Measurements from ENCODE around the gene IDI2. TPM values are rescaled to one million over a fixed set of nuclear protein-coding genes. Genes with fewer than 3 reads are reported as not detected.

IDI2 gene
- not detected in 2 replicates for total RNA-seq

GRCh38 chr10:1025683-1026082, at the start of gene IDI2:
Gene IDI2, minus strand, starts transcription at chr10:1025859. Its CDS starts 1,136 bp downstream, at chr10:1024723.

GRCh38 chr10:1056326-1057105, 30.9 kb upstream of the IDI2 start, which contains the start of gene WDR37:
Gene WDR37, plus strand, starts transcription at chr10:1056385. Its CDS starts 15,771 bp downstream, at chr10:1072156.

GRCh38 chr10:1048732-1049424, 23.2 kb upstream of the IDI2 start, which contains the start of gene IDI1:
Gene IDI1, minus strand, starts transcription at chr10:1049119. Its CDS starts 116 bp downstream, at chr10:1049003.

GRCh38 chr10:987870-988666, 37.6 kb downstream of the IDI2 start, which contains the start of gene GTPBP4:
Gene GTPBP4, plus strand, starts transcription at chr10:988434. Its CDS starts 46 bp downstream, at chr10:988480.

Other genes with a start within 250 kb of the IDI2 start
- gene LARP4B, start 94.2 kb downstream of the IDI2 start, total RNA-seq = 35.5 and 48.4 TPM in 2 replicates
- 13.8 and 19.1 TPM in 2 replicates for gene GTPBP4, start 37.4 kb downstream of the IDI2 start, total RNA-seq
- 32.5 and 43.7 TPM in 2 replicates for gene IDI1, start 23.3 kb upstream of the IDI2 start, total RNA-seq
- gene WDR37, start 30.5 kb upstream of the IDI2 start, total RNA-seq = 11.6 and 14.2 TPM in 2 replicates

Data from mesangial cell (primary cell).